NCI-H2107 treated with DMSO at 0.1 percent for 48 hours (cell line): ENCODE results near the gene PPA1.
"Not testable (repeated sequence)": the region's sequence is repeated elsewhere in the genome, so short reads cannot be mapped to it uniquely, and the experiment has no call there.

Experiments used
- DNase-seq: peaks from one replicate; lab custom pipeline; 2025; ENCODE audit not compliant: unreplicated experiment; lab: John Stamatoyannopoulos, UW

PPA1 gene

DNA sequence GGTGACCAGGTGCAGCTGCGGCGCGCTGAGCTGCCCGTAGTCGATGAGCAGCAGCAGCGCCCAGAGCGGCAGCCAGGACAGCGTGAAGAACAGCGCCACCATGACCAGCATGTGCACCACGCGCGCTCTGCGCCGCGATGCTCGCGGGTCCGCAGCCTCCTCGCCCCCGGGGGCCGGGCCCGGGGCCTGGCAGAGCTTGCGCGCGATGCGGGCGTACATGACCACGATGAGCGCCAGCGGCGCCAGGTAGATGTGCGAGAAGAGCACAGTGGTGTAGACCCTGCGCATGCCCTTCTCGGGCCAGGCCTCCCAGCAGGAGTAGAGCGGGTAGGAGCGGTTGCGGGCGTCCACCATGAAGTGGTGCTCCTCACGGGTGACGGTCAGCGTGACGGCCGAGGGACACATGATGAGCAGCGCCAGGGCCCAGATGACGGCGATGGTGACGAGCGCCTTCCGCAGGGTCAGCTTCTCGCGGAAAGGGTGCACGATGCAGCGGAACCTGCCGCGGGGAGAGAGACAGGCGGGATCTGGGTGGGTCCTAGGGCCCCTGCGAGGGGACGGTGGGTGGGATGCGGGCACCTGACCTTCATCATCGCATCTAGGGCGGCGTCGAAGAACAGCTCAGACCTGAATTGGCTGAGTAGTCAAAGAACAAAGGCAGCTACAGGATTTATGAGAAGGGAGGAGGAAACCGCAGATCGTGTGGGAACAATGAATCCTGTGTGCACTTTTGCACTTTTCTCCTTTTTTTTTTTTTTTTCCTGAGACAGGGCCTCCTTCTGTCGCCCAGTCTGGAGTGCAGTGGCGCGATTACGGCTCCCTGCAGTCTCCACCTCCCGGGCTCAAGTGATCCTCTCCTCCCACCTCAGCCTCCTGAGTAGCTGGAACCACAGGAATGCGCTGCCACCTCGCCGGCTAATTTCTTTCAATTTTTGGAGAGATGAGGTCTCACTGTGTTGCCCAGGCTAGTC lies 22.4 kb upstream of the PPA1 start:
- no peak for DNase-seq

DNA sequence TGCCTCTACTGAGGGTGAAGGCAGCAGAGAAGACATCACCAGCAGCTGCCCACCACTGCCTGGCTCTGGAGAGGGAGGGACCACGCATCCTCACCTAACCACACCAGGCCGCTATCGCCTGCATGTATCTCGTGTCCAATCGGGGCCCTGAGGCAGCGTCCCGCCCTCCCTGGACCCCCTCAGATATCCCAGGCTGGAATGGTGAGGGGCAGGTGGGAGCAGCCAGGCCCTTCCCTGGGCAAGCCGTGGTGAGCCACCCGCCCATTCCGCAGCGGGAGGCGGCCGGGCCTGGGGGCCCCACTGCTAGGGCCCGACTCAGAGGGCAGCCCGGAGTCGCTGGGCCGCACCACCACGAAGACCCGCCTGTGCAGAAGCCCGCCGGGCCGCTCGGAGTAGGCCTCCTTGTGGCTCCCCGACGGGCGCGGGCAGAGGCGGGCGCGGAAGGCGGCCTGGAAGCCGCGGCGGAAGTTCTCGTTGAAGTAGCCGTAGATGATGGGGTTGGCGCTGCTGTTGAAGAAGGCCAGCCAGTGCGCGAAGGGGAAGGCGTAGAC lies 21.6 kb upstream of the PPA1 start:
- no peak for DNase-seq

DNA sequence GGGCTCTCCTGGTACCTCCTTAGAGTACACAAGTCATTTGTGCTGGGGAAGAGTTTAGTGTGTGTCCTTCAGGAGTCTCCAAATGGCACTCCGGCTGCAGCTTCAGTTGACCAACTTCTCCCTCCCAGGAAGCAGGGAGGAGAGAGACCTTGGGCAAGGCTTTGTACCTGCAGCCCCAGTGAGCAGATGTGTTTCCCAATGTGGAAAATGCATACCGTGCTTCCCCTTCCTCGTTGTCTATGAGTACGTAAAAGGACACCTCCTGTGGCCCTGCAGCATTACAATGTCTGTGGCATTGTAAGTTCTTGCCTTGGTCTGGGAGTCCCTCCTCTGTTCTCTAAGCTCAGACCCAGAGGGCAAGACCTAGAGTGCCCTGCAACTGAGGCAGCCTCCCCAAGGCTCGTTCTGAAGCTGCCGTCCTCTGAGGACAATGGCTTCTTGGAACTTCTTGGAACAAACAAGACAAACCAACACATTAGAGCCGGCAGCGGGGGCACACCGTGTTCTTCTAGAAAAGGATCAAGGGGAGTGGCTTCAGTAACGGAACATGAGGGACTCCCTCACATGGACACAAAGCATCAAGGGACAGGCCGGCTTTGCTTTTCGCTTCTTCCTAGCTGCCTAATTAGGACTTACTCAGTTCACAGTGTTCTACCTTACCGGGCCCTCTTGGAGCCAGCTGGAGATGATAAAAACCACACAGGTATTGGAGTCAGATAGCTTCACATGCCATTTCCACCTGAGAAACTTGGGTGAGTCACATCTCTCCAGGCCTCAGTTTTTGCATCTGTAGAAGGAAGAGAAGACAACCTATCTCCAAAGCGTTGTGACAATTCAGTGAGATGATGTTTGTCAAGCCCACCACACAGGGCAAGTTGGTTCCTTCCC lies 20.9 kb upstream of the PPA1 start:
- DNase-seq, result no peak

DNA sequence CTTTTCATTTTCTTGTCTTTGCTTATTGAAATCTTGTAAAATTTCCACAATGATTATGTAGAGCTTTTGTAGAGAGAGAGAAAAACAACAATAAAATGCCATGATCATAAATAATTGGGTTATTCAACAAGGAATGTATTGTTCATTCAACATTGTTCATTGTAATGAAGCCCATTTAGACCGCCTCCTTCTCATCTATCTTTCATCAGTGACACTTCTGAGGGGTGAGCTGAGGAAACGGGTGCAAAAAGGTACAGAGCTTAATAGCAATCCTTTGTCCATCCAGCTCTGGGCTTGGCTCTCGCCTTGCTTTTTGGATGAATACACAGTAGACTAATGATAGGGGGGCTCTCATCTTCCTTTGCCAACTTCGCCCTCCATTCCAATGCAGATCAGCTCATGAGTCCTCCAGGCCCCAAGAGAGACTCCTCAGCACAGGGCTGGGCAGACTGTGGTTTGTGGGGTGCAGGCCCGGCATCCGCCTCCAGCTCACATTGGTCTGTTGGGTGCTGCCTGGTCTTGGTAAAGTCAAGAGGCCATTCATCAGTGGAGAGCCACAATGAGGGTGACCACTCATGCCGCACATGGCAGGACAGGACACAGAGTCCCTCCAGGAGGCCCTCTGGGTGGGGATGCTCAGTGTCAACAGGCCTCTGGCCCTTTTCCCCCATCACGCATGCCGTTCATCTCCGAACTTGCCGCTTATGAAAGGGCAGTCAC lies 17.9 kb upstream of the PPA1 start:
- no peak for DNase-seq

DNA sequence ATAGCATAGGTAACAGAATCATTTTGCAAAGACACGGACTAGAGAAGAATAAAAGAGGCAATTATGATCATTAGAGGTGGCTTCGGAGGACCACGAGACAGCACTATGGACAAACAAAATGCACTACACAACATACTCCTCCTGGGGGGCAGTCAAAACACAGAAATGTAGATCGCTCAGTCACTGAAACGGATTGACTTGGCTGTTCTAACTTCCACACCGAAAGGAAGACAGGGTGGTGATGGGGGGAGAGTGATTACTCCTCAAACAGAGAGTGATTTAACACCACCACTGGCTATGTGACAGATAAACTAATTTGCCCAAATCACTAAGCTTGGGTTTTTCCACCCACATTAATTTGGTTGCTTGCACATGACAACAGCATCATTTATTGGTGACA lies 14.1 kb upstream of the PPA1 start:
- no peak for DNase-seq

DNA sequence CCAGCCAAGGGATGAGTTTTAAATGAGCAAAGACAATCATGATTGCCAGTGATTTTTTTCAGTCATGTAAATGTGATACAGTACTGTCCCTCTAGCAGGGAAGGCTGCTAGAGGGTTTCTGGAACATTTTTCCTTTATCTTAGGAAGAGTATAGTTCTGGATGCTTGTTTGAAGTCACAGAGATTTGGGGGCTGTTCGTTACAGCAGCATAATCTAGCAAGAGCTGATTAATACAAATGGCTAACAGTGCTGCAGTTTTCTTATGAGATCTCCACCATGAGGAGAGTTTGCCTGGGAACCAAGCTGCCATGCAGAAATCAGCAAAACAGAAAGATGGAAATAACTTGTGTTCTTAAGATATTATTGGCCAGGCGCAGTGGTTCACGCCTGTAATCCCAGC lies 7.9 kb upstream of the PPA1 start:
- no peak for DNase-seq

DNA sequence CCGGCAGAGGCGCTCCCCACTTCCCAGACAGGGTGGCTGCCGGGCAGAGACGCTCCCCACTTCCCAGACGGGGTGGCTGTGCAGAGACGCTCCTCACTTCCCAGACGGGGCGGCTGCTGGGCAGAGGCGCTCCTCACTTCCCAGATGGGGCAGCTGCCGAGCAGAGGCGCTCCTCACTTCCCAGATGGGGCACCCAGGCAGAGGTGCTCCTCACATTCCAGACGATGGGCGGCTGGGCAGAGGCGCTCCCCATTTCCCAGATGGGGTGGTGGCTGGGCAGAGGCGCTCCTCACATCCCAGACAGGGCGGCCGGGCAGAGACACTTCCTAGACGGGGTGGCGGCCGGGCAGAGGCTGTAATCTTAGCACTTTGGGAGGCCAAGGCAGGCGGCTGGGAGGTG lies 6.8 kb upstream of the PPA1 start:
- DNase-seq, result not testable (repeated sequence)

DNA sequence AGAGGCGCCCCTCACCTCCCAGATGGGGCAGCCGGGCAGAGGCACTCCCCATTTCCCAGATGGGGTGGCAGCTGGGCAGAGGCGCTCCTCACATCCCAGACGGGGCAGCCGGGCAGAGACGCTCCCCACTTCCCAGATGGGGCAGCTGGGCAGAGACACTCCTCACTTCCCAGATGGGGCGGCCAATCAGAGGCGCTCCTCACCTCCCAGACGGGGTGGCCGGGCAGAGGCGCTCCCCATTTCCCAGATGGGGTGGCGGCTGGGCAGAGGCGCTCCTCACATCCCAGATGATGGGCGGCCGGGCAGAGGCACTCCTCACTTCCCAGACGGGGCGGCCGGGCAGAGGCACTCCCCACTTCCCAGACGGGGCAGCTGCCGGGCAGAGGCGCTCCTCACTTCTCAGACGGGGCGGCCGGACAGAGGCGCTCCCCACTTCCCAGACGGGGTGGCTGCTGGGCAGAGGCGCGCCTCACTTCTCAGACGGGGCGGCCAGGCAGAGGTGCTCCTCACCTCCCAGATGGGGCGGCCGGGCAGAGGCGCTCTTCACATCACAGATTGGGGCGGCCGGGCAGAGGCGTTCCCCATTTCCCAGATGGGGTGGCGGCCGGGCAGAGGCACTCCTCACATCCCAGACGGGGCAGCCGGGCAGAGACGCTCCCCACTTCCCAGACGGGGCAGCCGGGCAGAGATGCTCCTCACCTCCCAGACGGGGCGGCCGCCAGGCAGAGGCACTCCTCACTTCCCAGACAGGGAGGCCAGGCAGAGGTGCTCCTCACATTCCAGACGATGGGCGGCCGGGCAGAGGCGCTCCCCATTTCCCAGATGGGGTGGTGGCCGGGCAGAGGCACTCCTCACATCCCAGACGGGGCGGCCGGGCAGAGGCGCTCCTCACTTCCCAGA lies 6.1 kb upstream of the PPA1 start:
- not testable (repeated sequence) for DNase-seq

DNA sequence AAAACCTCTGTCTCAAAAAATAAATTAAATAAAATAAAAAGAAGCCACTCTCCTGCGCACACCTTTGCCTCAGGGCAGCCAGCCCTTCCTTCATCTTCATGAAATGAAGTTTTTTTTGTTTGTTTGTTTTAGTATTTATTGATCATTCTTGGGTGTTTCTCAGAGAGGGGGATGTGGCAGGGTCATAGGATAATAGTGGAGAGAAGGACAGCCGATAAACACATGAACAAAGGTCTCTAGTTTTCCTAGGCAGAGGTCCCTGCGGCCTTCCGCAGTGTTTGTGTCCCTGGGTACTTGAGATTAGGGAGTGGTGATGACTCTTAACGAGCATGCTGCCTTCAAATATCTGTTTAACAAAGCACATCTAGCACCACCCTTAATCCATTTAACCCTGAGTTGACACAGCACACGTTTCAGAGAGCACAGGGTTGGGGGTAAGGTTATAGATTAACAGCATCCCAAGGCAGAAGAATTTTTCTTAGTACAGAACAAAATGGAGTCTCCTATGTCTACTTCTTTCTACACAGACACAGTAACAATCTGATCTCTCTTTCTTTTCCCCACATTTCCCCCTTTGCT lies 4.8 kb upstream of the PPA1 start:
- DNase-seq, result not testable (repeated sequence)

DNA sequence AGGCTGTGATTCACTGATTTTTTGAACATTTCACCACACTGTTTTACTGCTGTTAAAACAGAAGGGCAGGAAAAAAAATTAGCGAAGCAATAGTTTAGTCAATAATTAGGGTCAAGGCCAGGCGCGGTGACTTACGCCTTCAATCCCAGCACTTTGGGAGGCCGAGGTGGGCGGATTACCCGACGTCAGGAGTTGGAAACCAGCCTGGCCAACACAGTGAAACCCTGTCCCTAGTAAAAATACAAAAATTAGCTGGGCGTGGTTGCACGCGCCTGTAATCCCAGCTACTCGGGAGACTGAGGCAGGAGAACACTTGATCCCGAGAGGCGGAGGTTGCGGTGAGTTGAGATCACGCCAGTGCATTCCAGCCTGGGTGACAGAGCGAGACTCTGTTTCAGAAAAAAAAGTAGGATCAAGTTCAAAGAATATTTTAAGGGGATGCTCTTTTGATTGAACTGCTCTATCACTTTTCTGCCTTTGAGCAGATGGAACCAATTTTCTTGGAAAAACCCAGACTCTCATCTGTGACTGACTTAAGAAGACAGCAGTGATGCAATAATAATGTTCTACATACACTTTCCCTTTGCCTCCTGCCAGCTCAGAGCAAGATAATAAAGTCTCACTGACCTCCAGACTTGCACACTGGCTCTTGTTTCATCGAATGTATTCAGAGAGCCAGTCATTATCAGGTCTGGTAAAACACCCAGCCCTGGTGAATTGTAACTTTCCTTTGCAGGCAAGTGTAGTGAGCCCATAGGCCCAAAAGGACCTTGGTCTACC lies 1.6 kb upstream of the PPA1 start:
- no peak for DNase-seq

DNA sequence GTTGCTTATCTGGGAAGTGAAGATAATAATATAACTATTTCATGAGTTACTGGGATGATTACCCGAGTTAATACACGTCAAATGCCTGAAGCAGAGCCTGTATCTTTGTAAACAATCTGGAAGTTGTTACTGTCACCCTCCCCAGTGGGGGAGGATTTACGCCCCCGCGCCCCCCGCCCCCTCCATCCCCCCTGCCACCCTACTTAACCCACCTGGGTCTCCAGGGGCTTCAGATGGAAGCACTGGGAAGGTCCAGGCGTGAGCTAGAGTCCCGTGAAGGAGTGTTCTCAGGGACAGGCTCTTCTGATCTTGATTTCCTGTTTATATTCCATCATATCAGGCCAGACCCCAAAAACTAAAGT lies 691 bp upstream of the PPA1 start:
- DNase-seq, result no peak

DNA sequence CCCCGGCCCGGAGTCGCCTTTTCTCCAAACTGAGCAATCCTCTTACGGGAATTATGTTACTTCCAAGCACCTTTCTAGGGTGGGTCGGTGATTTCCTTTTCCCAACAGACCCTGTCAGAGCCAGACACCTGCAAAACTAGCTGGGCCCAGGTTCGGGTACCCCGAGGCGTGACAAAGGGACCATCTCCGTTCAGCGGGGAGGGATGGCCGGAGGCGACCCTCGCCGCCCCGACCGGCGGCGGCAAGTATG lies 445 bp downstream of the PPA1 start:
- DNase-seq, result no peak

DNA sequence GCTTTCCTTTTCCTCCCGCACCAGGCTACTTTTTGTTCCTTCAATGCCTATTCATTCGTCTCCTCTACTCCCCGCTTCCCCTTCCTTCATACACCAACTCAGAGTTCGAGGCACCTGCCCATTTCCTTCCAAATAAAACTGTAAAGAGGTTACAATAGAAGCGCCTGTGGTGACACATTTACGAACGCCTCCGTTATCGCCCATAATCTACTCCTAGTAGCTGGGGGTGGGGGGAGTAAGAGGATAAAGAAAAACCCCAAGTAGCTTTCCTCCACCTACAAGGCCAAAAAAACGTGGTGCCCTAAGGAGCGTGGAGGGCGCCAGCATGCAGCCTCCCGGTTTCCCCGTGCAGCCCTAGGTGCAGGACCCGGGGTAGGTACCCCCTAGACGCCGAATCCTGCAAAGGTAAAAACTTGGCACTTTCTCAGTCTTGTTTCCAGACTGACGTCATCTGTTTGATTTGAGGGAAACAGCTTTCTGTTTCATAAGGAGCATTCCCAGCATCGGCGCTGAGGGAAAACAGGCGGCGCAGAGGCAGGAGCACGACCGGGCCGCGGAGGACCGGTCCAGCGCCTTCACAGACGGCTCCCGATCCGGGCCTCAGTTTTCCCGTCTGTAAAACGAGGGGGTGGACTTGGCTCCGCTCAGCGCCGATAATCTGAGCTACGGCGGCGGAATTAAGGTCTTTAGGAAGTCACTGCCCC lies 922 bp downstream of the PPA1 start:
- no peak for DNase-seq

DNA sequence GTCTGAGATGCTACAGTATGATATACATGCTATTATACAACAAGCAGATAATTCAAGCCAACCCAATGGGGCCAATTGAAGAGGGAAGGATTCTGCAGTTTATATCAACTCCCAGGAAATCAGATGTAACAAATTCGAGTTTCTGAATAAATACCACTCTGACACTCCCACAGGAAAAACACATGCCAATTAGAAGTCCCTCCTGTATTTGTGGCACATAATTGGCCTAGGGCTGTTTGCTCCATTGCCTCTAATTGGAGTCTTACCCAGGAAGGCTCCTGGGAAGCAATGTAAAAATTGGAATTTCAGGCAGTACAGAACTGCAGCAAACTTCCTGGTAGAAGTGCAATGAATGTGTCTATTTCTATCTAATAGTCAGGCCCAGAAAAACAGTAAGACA lies 4.7 kb downstream of the PPA1 start:
- no peak for DNase-seq

DNA sequence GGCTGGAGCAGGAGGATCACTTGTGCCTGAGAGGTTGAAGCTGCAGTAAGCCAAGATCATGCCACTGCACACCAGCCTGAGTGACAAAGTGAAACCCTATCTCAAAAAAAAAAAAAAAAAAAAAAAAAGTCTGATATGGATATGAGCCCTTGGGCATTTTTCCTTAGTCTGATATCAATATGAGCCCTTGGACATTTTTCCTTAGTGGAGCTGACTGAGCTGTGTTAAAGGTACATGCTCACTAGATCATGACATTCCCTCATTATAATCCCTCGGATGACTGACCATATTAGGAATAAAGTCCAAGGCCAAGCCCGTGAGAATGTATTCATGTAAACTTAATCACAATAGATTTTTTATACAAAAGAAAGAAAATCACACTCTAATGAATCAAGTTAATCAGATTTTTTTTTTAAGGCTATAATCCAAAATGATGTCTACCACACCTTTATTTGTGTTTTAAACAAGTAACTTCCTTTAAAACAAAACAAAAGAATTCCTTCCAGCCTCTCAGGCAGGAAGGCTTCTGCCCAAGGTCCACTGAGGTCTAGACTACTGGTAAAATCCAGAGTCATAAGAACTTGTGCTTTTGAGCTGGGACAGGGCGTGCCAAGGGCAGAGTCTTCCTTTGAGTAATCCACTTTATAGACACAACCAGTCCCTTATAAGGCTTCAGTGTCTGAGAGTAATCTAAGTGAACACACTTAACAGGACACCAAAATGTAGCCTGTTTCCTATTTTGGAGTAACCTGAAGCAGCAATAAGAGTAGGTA lies 5.5 kb downstream of the PPA1 start:
- no peak for DNase-seq

DNA sequence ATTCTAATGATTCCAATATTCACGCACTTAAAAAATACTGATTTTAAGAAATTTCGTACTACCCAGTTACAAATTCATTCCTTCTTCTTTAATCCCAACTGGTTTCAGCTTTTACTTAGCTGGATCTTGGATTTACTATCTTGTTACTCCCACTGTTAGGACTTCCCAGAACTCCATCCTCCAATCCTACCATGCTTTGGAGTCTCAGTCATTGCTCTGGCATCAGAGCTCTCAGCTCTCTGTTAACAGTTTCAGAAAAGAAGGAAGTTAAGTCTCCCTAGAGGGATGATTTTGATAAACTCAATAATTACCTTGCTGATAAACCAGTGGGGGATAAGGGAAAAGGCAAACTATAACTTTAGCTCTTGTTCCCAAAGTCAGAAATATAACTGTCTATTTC lies 9.5 kb downstream of the PPA1 start:
- DNase-seq, result no peak

DNA sequence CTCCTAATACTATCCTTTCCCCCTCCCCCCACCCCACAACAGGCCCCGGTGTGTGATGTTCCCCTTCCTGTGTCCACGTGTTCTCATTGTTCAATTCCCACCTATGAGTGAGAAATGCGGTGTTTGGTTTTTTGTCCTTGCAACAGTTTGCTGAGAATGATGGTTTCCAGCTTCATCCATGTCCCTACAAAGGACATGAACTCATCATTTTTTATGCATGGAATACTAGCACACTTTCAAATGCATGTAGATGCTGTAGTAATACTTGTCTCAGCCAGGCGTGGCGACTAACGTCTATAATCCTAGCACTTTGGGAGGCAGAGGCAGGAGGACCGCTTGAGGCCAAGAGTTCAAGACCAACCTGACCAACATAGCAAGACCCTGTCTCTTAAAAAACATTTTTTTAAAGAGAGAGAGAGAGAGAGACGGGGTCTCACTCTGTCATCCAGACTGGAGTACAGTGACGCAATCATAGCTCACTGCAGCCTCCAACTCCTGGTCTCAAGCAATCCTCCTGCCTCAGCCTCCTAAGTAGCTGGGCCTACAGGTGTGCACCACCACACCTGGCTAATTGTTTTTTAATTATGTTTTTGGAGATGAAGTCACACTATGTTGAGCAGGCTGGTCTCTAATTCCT lies 10.3 kb downstream of the PPA1 start:
- not testable (repeated sequence) for DNase-seq
